NCI-H187 treated with DMSO at 0.1 percent for 48 hours (cell line): ENCODE data around the gene GPR65.
A peak's percentile ranks its signal among the peaks of the same experiment; 100 is the strongest.
"Not testable (repeated sequence)": the region's sequence is repeated elsewhere in the genome, so short reads cannot be mapped to it uniquely, and the experiment has no call there.

Experiments used
- DNase-seq: peaks from one replicate; lab custom pipeline; 2025; lab: John Stamatoyannopoulos, UW

Gene GPR65

DNA sequence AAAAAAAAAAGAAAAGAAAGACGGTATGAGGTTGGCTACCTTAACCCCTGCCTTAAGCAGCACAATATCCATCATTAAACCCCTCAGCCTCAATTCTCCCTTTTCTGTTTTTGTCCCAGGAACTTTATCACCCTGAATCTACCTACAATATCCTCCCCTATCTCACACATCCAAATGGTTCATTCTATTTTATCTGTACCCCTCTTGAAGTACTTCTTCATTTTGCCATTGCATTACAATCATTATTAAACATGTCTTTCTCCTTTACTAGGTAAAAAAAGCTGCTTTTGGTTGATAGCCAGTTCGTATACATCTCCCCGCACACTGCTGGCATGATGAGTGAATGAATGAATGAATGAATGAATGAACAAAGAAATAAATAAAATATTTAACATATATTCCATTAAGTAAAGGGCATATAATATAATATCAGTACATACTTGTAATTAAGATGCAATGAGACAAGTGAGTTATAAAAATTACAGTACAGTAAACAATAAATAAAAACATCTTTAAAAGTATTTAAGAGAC is 364 bp upstream of the GPR65 start:
- DNase-seq: no peak

- DNase-seq: no peak
Measured at GRCh38 chr14:88005978-88006851, 1.3 kb downstream of the GPR65 start.

GRCh38 chr14:88007608-88008007 is 2.7 kb downstream of the GPR65 start:
- DNase-seq: no peak

- DNase-seq: no peak
Measured at GRCh38 chr14:88008039-88008742, 3.3 kb downstream of the GPR65 start.

DNA sequence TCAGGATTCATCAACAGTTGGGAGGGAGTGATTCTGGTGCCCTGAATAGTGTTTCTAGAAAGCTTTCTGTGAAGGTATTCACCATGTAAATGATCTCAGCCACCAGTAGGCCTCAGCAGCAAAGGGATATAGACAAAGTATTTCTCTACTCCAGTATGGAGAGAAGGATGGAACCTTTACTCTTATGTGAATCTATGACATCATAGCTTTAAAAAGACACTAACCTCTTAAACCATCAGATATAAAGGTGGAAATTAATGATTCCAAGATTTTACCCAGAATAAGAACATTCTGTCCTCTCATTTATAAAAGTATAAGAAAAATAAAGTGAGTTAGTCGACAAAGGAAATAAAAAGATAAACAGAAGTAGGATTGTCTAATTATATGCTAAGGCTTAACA is 4.6 kb downstream of the GPR65 start:
- no peak for DNase-seq

- DNase-seq: no peak
Measured at GRCh38 chr14:88010331-88010730, 5.4 kb downstream of the GPR65 start.

DNA sequence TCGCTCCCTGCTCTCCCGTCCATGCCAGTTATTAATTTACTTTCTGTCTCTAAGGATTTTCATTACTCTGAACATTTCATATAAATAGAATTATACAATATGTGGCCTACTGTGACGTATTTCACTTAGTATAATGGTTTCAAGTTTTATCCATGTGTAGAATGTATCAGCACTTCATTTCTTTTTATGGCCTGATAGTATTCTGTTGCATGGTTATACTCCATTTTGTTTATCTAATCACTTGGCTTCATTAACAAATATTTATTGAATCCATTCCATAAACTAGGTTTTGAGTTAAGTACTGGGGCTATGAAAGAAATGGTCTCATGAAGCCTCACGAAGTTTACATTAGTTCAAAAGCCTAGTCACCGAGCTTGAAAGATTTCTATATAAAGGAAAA is 7.6 kb downstream of the GPR65 start:
- no peak for DNase-seq

DNA sequence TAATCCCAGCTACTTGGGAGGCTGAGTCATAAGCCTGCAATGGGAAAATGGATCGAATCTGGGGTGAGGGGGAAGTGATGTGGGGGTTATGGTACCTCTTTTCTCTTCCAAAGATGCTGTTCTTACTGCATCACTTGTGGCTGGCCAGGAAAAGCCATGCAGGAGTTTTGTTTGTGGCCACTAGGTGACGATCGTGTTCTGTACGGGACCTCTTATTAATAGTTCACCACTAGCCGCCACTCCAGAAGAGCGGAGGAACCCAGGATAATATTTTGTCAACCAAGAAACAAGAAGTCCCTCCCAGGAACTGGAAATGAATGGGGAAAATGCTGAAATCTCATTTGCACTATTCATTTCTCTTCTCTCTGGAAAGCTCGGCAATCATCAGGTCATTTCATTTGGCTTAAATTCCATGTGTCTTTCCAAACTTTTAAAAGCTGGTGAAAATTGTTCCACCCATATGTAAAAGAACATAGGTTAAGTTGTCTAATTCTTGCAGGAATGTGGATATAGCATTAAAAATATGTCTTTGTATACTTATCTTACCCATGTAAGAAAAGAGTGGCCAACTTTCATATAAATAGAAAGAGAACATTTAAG is 8.9 kb downstream of the GPR65 start:
- peak; percentile 60 for DNase-seq

GRCh38 chr14:88016768-88017167 is 11.8 kb downstream of the GPR65 start:
- DNase-seq: no peak

DNA sequence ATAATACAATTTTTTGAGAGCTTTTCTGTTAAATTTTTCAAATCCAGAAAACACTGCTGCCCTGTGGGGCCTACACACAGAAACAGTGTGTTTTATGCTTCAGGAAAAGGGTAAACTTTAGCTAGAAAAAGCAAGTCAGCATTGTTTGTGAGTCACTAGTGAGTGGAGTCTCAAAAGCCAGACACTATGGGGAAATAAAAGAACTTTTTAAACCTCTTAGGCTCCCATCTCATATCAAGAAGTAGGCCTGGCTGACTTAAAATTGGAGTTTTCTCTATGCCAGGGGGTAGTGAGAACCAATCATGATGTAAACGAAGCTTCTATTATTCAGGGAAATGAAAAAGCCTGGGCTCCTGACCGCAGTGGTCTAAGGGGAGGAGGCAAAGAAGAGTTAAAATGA is 12.6 kb downstream of the GPR65 start:
- no peak for DNase-seq

GRCh38 chr14:88023658-88024187 is 18.8 kb downstream of the GPR65 start:
- DNase-seq: no peak

- not testable (repeated sequence) for DNase-seq
Measured at GRCh38 chr14:88024252-88025086, 19.5 kb downstream of the GPR65 start.

DNA sequence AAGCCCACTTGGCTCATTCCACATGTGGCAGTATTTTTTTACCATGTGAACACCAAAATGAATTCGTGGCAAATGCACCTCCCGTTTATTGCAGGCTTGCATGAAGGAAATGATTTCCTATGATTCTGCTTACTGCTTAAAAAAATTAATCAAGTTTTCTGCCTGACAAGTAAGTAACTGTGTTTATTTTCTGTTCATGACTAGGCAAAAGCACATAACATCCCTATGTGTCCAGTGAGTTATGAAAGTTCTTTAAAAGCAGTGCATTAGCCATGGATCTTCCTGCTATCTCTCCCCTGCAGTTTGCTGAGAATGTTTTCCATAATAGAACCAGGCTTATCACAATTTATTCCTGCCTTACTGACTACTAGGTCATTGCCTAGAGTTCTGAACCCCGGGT is 20.4 kb downstream of the GPR65 start:
- no peak for DNase-seq

GRCh38 chr14:88026890-88027289 is 22.0 kb downstream of the GPR65 start:
- DNase-seq: no peak

DNA sequence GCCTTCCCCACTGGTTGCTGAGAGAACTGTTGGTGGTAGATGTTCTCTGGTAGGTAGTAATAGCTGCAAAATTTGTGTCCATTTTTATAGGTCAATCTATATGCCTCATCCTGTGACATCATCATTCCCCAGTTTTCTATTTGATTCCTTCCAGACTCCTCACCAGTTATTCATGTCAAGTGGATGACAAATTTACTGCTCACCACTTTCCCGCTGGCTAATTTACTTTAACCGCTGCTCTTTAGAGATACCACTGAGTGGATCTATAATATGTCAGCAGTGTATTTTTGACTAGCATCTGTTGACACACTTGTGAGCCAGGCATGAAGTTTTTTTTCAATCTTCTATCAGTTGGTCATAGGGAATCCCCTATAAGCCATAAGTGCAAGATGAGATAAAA is 24.6 kb downstream of the GPR65 start:
- peak; percentile 27 for DNase-seq

DNA sequence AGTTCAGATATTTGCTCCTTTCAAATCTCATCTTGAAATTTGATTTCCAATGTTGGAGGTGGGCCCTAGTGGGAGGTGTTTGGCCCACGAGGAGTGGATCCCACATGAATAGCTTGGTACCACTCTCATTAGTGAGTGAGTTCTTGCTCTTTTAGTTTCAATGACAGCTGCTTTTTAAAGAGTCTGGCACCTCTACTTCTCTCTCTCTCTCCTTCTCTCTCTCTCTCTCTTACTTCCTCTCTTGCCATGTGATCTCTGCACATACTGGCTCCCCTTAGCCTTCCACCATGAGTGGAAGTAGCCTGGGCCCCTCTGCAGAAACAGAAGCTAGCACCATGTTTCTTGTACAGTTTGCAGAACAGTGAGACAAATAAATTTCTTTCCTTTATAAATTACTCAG is 25.1 kb downstream of the GPR65 start:
- no peak for DNase-seq

DNA sequence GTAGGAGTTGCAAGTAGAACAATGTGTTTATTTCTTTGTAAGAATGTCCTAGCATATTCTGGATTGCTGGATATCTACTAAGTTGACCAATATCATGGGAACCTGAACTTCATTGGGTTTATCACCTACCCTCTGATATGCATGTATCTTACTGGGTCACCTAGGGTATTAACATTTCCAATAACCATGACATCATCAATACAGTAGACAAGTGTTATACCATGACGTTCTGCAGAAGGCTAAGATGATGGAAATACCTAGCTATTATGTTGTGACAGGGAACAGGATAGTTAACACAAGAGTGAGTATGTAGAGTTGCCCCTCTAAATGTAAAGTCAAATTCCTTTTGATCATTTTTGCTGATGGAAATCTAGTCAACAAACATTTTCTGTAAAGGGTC is 26.0 kb downstream of the GPR65 start:
- no peak for DNase-seq

- no peak for DNase-seq
Measured at GRCh38 chr14:88032373-88032772, 27.4 kb downstream of the GPR65 start.

GRCh38 chr14:88034076-88034475 is 29.1 kb downstream of the GPR65 start:
- DNase-seq: no peak

DNA sequence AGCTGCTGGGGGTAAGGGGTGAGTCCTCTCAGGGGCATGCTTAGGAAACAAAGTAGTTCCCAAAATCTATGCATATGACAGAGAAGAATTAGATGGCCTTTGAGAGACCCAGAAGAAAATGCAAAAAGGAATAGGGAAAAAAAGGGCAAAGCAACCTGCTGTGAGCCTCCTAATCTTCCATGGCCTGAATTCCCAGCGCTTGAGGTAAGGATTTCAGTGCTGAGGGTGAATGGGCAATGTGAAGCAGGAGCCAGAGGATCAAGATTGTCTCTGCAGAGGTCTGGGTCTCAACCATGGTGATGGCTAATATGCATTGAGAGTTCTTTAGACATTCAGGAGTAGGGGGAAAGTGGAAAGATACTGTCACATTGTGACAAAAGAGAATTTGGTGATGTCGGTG is 31.5 kb downstream of the GPR65 start:
- DNase-seq: no peak

DNA sequence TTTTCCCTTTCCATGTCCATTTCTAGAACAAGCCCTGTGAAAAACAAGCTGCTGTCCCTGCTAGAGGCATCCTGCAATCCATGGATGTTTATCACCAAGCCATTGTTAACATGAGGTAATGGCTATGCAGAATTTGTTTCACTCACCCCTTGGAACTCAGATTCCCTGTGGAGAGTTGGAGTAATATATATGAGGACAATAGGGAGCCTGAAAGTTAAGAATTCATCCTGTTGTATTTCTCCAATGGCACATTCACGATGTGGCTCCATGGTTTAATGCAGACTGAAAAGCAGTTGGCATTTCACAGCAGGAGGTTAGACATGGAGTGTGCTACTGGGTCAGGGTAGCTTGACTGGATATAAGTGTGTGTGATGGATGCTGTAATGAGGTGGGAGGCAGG is 32.4 kb downstream of the GPR65 start:
- DNase-seq: no peak

DNA sequence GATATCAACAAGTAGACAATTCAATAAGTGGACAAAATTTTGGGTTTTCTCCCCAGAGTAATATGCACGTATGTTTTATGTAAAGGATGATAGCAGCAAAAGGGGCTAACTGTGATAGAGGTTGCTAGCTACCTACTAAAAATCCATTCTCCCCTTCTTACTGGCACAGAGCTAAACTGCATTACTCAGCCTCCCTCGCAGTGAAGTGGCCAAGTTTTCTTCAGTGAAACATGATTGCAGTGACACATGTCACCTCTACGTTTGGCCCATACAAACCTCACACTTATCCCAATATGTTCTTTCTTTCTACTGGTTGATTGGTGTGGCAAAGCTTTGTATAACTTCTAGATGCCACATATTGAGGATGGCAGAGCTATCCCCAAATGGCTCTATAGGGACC is 34.3 kb downstream of the GPR65 start:
- no peak for DNase-seq
